Ishikawa (cell line): ENCODE results near the gene SIGLEC8.

Experiments used
- CEBPB ChIP-seq: IDR thresholded peaks from 2 replicates; pipeline ENCODE4 v1.6.1; 2012
- CREB1 ChIP-seq: IDR thresholded peaks from 2 replicates; pipeline ENCODE4 v1.6.1; 2012; ENCODE audit warnings: low read depth
- EGR1 ChIP-seq: IDR thresholded peaks from 2 replicates; pipeline ENCODE4 v1.6.1; 2012
- EP300 ChIP-seq: IDR thresholded peaks from 2 replicates; pipeline ENCODE4 v1.6.1; 2012; ENCODE audit warnings: borderline replicate concordance
- FOXM1 ChIP-seq: IDR thresholded peaks from 2 replicates; pipeline ENCODE4 v1.6.1; 2012; ENCODE audit warnings: low read depth, borderline replicate concordance
- NFIC ChIP-seq: IDR thresholded peaks from 2 replicates; pipeline ENCODE4 v1.6.1; 2012
- RAD21 ChIP-seq: IDR thresholded peaks from 2 replicates; pipeline ENCODE4 v1.6.1; 2012; ENCODE audit warnings: low read depth
- REST ChIP-seq: IDR thresholded peaks from 2 replicates; pipeline ENCODE4 v1.6.1; 2012; ENCODE audit warnings: low read depth, mild to moderate bottlenecking
- TAF1 ChIP-seq: IDR thresholded peaks from 2 replicates; pipeline ENCODE4 v1.6.1; 2012; ENCODE audit warnings: low read depth, mild to moderate bottlenecking
- TCF12 ChIP-seq: IDR thresholded peaks from 2 replicates; pipeline ENCODE4 v1.6.1; 2012; ENCODE audit warnings: low read depth
- TEAD4 ChIP-seq: IDR thresholded peaks from 2 replicates; pipeline ENCODE4 v1.6.1; 2012
- YY1 ChIP-seq: IDR thresholded peaks from 2 replicates; pipeline ENCODE4 v1.6.1; 2012; ENCODE audit warnings: low read depth
- ZBTB7A ChIP-seq: IDR thresholded peaks from 2 replicates; pipeline ENCODE4 v1.6.1; 2012; ENCODE audit warnings: low read depth
- TF ChIP-seq, protein P1 (sequence below): IDR thresholded peaks from 2 replicates; pipeline ENCODE4 v1.6.1; 2012
- TF ChIP-seq, protein P2 (sequence below): IDR thresholded peaks from 2 replicates; pipeline ENCODE4 v1.6.1; 2012

SIGLEC8 gene

GRCh38 chr19:51440846-51441409 lies 17.3 kb downstream of the SIGLEC8 start:
- TF ChIP-seq TEAD4 (no peak), CEBPB (no peak), RAD21 (no peak), REST (no peak), FOXM1 (no peak), TAF1 (no peak), YY1 (no peak), TCF12 (no peak), CREB1 (no peak), EGR1 (no peak), NFIC (no peak), ZBTB7A (no peak), EP300 (no peak)
- TF ChIP-seq, protein P1, sequence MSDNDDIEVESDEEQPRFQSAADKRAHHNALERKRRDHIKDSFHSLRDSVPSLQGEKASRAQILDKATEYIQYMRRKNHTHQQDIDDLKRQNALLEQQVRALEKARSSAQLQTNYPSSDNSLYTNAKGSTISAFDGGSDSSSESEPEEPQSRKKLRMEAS, result no peak
- TF ChIP-seq, protein P2, sequence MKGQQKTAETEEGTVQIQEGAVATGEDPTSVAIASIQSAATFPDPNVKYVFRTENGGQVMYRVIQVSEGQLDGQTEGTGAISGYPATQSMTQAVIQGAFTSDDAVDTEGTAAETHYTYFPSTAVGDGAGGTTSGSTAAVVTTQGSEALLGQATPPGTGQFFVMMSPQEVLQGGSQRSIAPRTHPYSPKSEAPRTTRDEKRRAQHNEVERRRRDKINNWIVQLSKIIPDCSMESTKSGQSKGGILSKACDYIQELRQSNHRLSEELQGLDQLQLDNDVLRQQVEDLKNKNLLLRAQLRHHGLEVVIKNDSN, result no peak

DNA sequence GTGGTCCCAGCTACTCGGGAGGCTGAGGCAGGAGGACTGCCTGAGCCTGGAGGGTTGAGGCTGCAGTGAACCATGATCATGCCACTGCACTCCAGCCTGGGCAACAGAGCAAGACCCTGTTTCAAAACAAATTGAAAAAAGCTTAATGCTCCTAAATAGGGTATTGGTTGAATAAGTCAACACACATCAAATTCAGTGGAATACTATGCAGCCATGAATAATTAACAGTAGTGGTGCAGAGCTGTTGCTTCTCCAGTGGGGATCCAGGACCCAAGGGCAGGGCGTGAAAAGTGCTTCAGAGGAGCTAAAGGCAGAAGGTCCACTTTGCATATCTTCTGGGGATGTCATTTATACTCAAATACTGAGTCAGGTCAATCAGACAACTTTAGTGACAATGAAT lies 18.2 kb downstream of the SIGLEC8 start:
- TF ChIP-seq RAD21, result no peak
- TF ChIP-seq ZBTB7A, result no peak
- TF ChIP-seq FOXM1, result no peak
- no peak for TF ChIP-seq CREB1
- no peak for TF ChIP-seq EGR1
- no peak for TF ChIP-seq TEAD4
- no peak for TF ChIP-seq CEBPB
- TF ChIP-seq, protein P1, result no peak
- TF ChIP-seq, protein P2, result no peak
- no peak for TF ChIP-seq TAF1
- no peak for TF ChIP-seq REST
- no peak for TF ChIP-seq NFIC
- TF ChIP-seq EP300, result no peak
- TF ChIP-seq YY1, result no peak
- no peak for TF ChIP-seq TCF12

DNA sequence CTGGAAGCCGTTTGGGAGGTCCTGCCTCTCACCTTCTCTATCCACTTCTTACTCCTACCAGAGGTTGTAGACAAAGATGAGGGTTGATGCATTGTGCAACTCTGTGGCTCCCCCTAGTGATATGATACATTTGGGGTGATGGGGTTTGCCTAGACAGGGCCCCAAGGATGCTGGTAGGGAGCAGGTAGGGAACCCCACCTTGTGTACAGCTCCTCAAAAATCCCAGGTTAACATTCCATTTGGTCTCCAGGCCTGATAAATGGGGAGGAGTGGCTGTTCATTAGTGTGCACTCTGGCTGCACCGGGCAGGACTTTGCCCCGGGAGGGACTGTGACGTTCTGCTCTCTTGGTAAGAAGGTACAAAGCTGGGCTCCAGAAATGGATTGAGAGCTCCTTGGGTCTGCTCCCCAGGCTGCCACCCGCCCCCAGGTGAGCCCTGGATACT lies 19.2 kb downstream of the SIGLEC8 start:
- peak; percentile 30; the same call in 1 of the 2 replicates for TF ChIP-seq RAD21
- TF ChIP-seq, protein P1, result no peak

GRCh38 chr19:51434456-51434855 lies 23.8 kb downstream of the SIGLEC8 start:
- TF ChIP-seq, protein P1, result no peak
- TF ChIP-seq FOXM1 (no peak), TEAD4 (no peak), CREB1 (no peak)

DNA sequence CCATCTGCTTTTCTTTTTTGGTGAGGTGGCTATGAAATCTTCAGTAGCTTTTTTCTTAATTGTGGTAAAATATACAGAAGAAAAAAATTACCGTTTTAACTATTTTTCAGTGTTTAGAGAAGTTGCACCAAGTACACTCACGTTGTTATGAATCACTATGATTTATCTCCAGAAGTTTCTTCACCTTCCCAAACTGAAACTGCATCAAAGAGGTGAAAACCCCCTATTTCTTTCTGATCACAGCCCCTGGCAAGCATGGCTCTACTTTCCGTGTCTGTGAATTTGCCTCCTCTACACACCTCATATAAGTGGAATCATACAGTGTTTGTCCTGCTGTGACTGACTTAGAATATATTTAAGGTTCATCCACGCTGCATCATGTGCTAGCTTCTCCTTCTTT lies 25.2 kb downstream of the SIGLEC8 start:
- TF ChIP-seq TAF1 (no peak), TCF12 (no peak), EGR1 (no peak), FOXM1 (no peak), EP300 (no peak), ZBTB7A (no peak), CEBPB (no peak), REST (no peak), TEAD4 (no peak), NFIC (no peak)
- TF ChIP-seq, protein P2, result no peak
- TF ChIP-seq, protein P1, result no peak
